ENCODE measurements around the gene CALHM2.

GRCh38 chr10:103449208-103450144 lies 2.7 kb downstream of the CALHM2 start:
- TF ChIP-seq, protein P1, sequence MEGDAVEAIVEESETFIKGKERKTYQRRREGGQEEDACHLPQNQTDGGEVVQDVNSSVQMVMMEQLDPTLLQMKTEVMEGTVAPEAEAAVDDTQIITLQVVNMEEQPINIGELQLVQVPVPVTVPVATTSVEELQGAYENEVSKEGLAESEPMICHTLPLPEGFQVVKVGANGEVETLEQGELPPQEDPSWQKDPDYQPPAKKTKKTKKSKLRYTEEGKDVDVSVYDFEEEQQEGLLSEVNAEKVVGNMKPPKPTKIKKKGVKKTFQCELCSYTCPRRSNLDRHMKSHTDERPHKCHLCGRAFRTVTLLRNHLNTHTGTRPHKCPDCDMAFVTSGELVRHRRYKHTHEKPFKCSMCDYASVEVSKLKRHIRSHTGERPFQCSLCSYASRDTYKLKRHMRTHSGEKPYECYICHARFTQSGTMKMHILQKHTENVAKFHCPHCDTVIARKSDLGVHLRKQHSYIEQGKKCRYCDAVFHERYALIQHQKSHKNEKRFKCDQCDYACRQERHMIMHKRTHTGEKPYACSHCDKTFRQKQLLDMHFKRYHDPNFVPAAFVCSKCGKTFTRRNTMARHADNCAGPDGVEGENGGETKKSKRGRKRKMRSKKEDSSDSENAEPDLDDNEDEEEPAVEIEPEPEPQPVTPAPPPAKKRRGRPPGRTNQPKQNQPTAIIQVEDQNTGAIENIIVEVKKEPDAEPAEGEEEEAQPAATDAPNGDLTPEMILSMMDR (conservative IDR thresholded peaks at IDR 0.05; ENCODE audit: low read depth, low read length) = no peak
- no peak for TF ChIP-seq CEBPB (IDR thresholded peaks at IDR 0.05; ENCODE audit: low read depth, low read length)
- TF ChIP-seq RCOR1 (IDR thresholded peaks at IDR 0.05; ENCODE audit: insufficient replicate concordance, low read length) = no peak
- no peak for TF ChIP-seq POLR2A (IDR thresholded peaks at IDR 0.05; ENCODE audit: low read depth, low read length)
- TF ChIP-seq ELK1 (IDR thresholded peaks at IDR 0.05; ENCODE audit: borderline replicate concordance, low read depth, low read length) = no peak
- TF ChIP-seq MXI1 (IDR thresholded peaks at IDR 0.05; ENCODE audit: borderline replicate concordance, low read depth, low read length) = no peak
- no peak for TF ChIP-seq BHLHE40 (IDR thresholded peaks at IDR 0.05; ENCODE audit: low read depth, low read length)
- no peak for TF ChIP-seq SMC3 (IDR thresholded peaks at IDR 0.05; ENCODE audit: low read depth, low read length)
- no peak for TF ChIP-seq USF2 (IDR thresholded peaks at IDR 0.05; ENCODE audit: low read depth, low read length)
- no peak for TF ChIP-seq RFX5 (IDR thresholded peaks at IDR 0.05; ENCODE audit: low read depth, low read length)
- TF ChIP-seq RAD21 (IDR thresholded peaks at IDR 0.05; ENCODE audit: low read length) = no peak
- no peak for TF ChIP-seq MAZ (IDR thresholded peaks at IDR 0.05; ENCODE audit: borderline replicate concordance, low read depth, low read length)
